ENCODE results near the gene RAX2. TPM values are rescaled to one million over a fixed set of nuclear protein-coding genes. Genes with fewer than 3 reads are reported as not detected.

The RAX2 gene
- polyA plus RNA-seq, 1 experiment: not detected

DNA sequence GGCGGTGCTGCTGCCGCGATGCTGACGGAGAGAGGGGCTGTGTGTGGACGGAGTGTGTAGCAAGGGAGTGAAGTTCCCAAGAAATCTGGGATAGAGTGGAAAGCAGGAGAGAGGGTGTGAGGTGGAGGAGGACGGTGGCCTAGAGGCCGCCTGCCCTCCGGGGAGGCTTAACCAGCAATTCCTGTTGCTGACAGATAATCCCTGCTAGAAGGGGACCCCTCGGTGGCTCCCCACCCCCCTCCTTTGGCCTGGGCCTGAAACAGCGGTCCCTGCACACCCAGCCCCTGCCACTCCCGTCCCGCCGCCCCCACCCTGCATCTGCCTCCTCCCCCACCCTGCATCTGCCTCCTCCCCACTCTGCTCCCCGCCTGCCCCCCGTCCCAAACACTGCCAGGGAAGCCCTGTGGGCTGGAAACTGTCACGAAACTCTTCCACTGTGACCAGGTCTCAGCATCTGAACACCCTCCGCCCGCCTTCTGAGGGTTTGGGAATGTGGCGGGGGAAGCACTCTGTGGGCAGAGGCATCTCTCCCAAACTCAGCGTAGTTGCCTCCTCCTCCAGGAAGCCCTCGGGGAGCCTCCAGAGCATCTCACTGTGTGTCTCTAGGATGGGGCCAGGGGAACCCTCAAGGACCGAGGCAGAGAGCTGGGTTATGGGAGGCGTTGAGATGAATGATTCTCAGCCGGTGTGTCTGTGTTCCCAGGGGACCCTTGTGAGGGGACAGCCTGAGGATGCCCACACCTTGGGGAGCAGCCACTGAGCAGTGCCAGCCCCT, 31.3 kb upstream of the RAX2 start:
- POLR2A ChIA-PET: no interaction called here
- Histone ChIP-seq H3K27me3 (ENCODE audit: control insufficient read depth, insufficient read depth, low read length) (peaks cover 16% of the 10 kb centered on the region), H3K4me3 (ENCODE audit: low read depth, low read length) (no peak overlapping the region), H3K36me3 (ENCODE audit: control insufficient read depth, insufficient read depth, low read length) (no peaks in the 10 kb centered on the region)
- no peak for TF ChIP-seq CTCF (IDR thresholded peaks at IDR 0.05; ENCODE audit: insufficient read depth, low read depth, low read length)
- no peak for DNase-seq (ENCODE audit: low read depth)
- CTCF ChIA-PET: no interaction called here

GRCh38 chr19:3801412-3802096, 29.5 kb upstream of the RAX2 start:
- POLR2A ChIA-PET: no interaction called here
- H3K27me3 ChIP-seq (ENCODE audit: control insufficient read depth, insufficient read depth, low read length): peaks cover 16% of the 10 kb centered on the region
- no peaks in the 10 kb centered on the region for H3K36me3 ChIP-seq (ENCODE audit: control insufficient read depth, insufficient read depth, low read length)
- peak; percentile 42; the same call in 1 of the 2 replicates for TF ChIP-seq CTCF (IDR thresholded peaks at IDR 0.05; ENCODE audit: insufficient read depth, low read depth, low read length)
- CTCF ChIA-PET: no interaction called here
- peak overlapping the region; percentile 16; the same call in 1 of the 2 replicates for H3K4me3 ChIP-seq (ENCODE audit: low read depth, low read length)
- no peak for DNase-seq (ENCODE audit: low read depth)

- ChIA-PET POLR2A (no interaction called here), CTCF (no interaction called here)
These were observed 29.0 kb upstream of the RAX2 start for GRCh38 chr19:3800996-3801395.

DNA sequence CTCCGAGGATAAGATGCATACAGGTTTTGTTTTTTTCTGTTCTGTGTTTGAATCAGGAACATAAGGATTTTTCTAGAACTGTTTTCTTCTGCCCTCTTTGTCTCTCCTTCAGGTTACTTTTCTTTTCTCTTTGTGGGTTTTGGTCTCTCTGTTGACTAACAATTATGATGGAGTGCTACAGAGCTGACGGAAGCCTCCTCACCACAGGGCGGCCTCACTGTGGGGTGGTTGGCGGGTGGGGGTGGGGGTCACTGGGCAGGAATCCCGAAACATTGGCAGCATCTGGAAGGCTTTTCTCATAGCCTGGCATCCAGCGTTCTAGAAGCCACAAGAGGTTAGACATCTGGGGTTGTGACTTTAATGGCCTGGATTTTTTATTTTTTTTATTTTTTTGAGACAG, 26.1 kb upstream of the RAX2 start:
- no peak for TF ChIP-seq CTCF (IDR thresholded peaks at IDR 0.05; ENCODE audit: insufficient read depth, low read depth, low read length)
- no peak for DNase-seq (ENCODE audit: low read depth)
- no peaks in the 10 kb centered on the region for H3K36me3 ChIP-seq (ENCODE audit: control insufficient read depth, insufficient read depth, low read length)
- peaks cover 16% of the 10 kb centered on the region for H3K27me3 ChIP-seq (ENCODE audit: control insufficient read depth, insufficient read depth, low read length)
- POLR2A ChIA-PET: no interaction called here
- no peak overlapping the region for H3K4me3 ChIP-seq (ENCODE audit: low read depth, low read length)
- CTCF ChIA-PET: interaction anchor here (1.1 to 3.4 kb wide), 2 partner anchors 9 to 24 kb away, joined by 3 to 15 read pairs; no protein-coding TSS in a partner anchor

More at GRCh38 chr19:3800996-3801395, 29.0 kb upstream of the RAX2 start:
- peak overlapping the region; percentile 16; the same call in 1 of the 2 replicates for H3K4me3 ChIP-seq (ENCODE audit: low read depth, low read length)
- DNase-seq (ENCODE audit: low read depth): no peak
- H3K36me3 ChIP-seq (ENCODE audit: control insufficient read depth, insufficient read depth, low read length): no peaks in the 10 kb centered on the region
- TF ChIP-seq CTCF (IDR thresholded peaks at IDR 0.05; ENCODE audit: insufficient read depth, low read depth, low read length): no peak
- H3K27me3 ChIP-seq (ENCODE audit: control insufficient read depth, insufficient read depth, low read length): peaks cover 16% of the 10 kb centered on the region

DNA sequence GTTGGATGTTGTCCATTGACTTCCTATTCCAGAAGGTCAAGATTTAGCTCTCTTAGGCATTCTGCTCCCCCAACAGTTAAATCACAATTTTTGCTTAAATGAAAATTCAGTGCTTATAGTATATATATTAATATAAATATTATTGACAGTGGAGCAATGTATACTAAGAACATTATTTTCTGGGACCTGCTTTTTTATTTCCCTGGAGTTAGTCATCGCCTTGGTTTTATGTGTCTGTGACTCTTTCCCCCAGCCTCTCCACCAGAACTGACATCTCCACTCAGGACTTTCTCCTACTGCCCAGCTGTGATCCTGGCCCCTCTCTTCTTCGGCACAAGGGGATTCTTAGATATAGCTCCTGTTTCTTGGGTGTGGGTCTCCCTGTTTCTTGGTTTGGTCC, 24.3 kb upstream of the RAX2 start:
- Histone ChIP-seq H3K4me3 (ENCODE audit: low read depth, low read length) (no peak overlapping the region), H3K27me3 (ENCODE audit: control insufficient read depth, insufficient read depth, low read length) (peaks cover 6% of the 10 kb centered on the region), H3K36me3 (ENCODE audit: control insufficient read depth, insufficient read depth, low read length) (no peaks in the 10 kb centered on the region)
- no peak for TF ChIP-seq CTCF (IDR thresholded peaks at IDR 0.05; ENCODE audit: insufficient read depth, low read depth, low read length)
- CTCF ChIA-PET: interaction anchor here (1.2 to 3.4 kb wide), 3 partner anchors 16 to 25 kb away, joined by 3 to 15 read pairs (median 4); no protein-coding TSS in a partner anchor
- POLR2A ChIA-PET: no interaction called here
- no peak for DNase-seq (ENCODE audit: low read depth)
